ENCODE results near the gene ROR1. TPM values are rescaled to one million over a fixed set of nuclear protein-coding genes. Genes with fewer than 3 reads are reported as not detected.

Gene ROR1
- total and polyA plus RNA-seq, 2 of the 4 experiments (the other 2 are of a cell fraction), result 4.4 to 10.0 TPM

DNA sequence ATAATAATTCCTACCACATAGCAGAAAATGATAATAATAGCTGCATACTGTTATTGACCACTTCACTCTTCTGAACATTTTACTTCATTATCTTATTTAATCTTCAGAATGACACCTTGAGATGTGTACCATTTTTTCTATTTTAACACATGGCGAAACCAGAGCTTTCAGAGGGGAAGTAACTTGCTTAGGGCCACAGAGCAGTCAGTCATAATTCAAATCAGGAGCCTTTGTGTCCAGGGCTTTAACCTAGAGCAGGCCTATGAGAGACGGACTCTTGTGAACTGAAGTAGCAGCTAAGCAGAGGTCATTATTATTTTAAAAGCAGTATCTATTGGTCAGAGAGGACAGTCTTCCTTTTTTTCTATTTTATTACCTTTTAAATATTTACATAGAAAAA, 114.0 kb downstream of the ROR1 start:
- Histone ChIP-seq H3K9ac (ENCODE audit: low read depth, low read length) (no peak overlapping the region), H3K23ac (ENCODE audit: low read depth, low read length) (no peak overlapping the region), H3K36me3 (ENCODE audit: control insufficient read depth, insufficient read depth, low read length) (no peaks in the 10 kb centered on the region), H4K91ac (ENCODE audit: insufficient read depth, low read depth, low read length) (no peak overlapping the region), H3K14ac (replicated peaks; ENCODE audit: low read depth, low read length) (no peak overlapping the region), H2AK5ac (ENCODE audit: low read depth, low read length) (no peak overlapping the region), H3K4me1 (ENCODE audit: control insufficient read depth, insufficient read depth, low read length) (peaks cover 5% of the 10 kb centered on the region), H3K4me3 (ENCODE audit: insufficient read depth, low read depth, low read length) (no peak overlapping the region), H4K20me1 (ENCODE audit: insufficient read depth, low read length) (no peaks in the 10 kb centered on the region), H3K9me1 (ENCODE audit: insufficient read depth, low read length) (peaks cover 3% of the 10 kb centered on the region; the same call in 1 of the 2 replicates), H3K27ac (ENCODE audit: insufficient read depth, low read length) (no peak overlapping the region), H2AFZ (replicated peaks; ENCODE audit: low read length, poor library complexity) (no peak overlapping the region), H3K18ac (ENCODE audit: low read depth, low read length) (no peak overlapping the region), H4K5ac (ENCODE audit: low read depth, low read length) (no peak overlapping the region), H3K56ac (ENCODE audit: extremely low read depth, insufficient read depth, low read length) (no peak overlapping the region), H2BK20ac (ENCODE audit: low read depth, low read length) (no peak overlapping the region), H3K79me1 (ENCODE audit: low read depth in 1 of 2, low read length in 2 of 2) (no peaks in the 10 kb centered on the region; a peak in 1 of 4 replicates), H2BK120ac (ENCODE audit: low read depth, low read length) (no peak overlapping the region), H2BK15ac (ENCODE audit: low read depth, low read length) (no peak overlapping the region), H3K4me2 (ENCODE audit: low read depth, low read length) (no peak overlapping the region), H3K4ac (ENCODE audit: low read depth, low read length) (no peak overlapping the region), H4K8ac (ENCODE audit: low read depth in 2 of 2, low read length in 2 of 2) (no peak overlapping the region), H3K9me3 (ENCODE audit: control insufficient read depth, insufficient read depth, low read length) (no peaks in the 10 kb centered on the region), H3K27me3 (ENCODE audit: control insufficient read depth, insufficient read depth, low read length) (no peaks in the 10 kb centered on the region), H2BK5ac (ENCODE audit: low read depth, low read length, poor library complexity, severe bottlenecking) (no peak overlapping the region), H2AK9ac (replicated peaks; ENCODE audit: low read depth, low read length, poor library complexity) (no peak overlapping the region)
- ChIA-PET POLR2A (ENCODE audit: unreplicated experiment) (interaction anchor here (0.5 kb wide), 1 partner anchor 20 kb away, joined by 4 read pairs; no protein-coding TSS in a partner anchor), CTCF (no interaction called here)
- TF ChIP-seq RFX5 (IDR thresholded peaks at IDR 0.05; ENCODE audit: low read depth, low read length) (no peak), MAFK (IDR thresholded peaks at IDR 0.05; ENCODE audit: low read depth, low read length) (no peak)
- TF ChIP-seq, protein P1, sequence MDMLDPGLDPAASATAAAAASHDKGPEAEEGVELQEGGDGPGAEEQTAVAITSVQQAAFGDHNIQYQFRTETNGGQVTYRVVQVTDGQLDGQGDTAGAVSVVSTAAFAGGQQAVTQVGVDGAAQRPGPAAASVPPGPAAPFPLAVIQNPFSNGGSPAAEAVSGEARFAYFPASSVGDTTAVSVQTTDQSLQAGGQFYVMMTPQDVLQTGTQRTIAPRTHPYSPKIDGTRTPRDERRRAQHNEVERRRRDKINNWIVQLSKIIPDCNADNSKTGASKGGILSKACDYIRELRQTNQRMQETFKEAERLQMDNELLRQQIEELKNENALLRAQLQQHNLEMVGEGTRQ (IDR thresholded peaks at IDR 0.05; ENCODE audit: low read depth, low read length), result no peak
- dilution Hi-C loops (cut with HindIII; ENCODE audit: low sequenced_read_pairs, unreplicated experiment), result no loop called here
- intact Hi-C loops (cut with micrococcal nuclease), result no loop called here
- ATAC-seq (ENCODE audit: low read depth), result no peak
- no TSS peak for BruUV-seq (replicated peaks)
- WGBS, 2 experiments (ENCODE audit: extremely low coverage in 2 of 2, insufficient read length in 1 of 2), result 80% methylated on average over 1 of the region's 2 CpGs; no CpG with 5 or more reads in 1 of the 2 experiments
- in situ Hi-C loops (cut with MboI; ENCODE audit: low sequenced_read_pairs), result loop anchor here (10.0 kb wide), 1 partner anchor 63 kb away; no protein-coding TSS in a partner anchor
- no peak for DNase-seq
